DOHH2 (cell line): ENCODE results near the gene RRBP1.

Experiments
- H3F3A ChIP-seq: fragments of 200-600 bp; sonication (generic), shearing (Covaris generic); 2 replicates; pipeline ENCODE4 v1.6.0; 2016; ENCODE audit warnings: antibody characterized with exemption, mild to moderate bottlenecking; ENCODE audit not compliant: control insufficient read depth, insufficient read depth
- H3K27ac ChIP-seq: fragments of 200-600 bp; sonication (generic); 2 replicates; pipeline ENCODE4 v1.5.1; 2014; ENCODE audit warnings: low read depth, mild to moderate bottlenecking, low read length, moderate library complexity
- H3K27me3 ChIP-seq: fragments of 200-600 bp; sonication (generic); 2 replicates; pipeline ENCODE4 v1.6.1; 2014; ENCODE audit warnings: mild to moderate bottlenecking, low read length, mixed read lengths; ENCODE audit not compliant: control insufficient read depth
- H3K36me3 ChIP-seq: fragments of 200-600 bp; sonication (generic); 2 replicates; pipeline ENCODE4 v1.6.1; 2014; ENCODE audit warnings: mild to moderate bottlenecking, low read length, moderate library complexity, mixed read lengths; ENCODE audit not compliant: control insufficient read depth
- H3K4me1 ChIP-seq: fragments of 200-600 bp; sonication (generic); 2 replicates; pipeline ENCODE4 v1.6.1; 2014; ENCODE audit warnings: mild to moderate bottlenecking, low read length, mixed read lengths; ENCODE audit not compliant: control insufficient read depth
- H3K4me2 ChIP-seq: fragments of 200-600 bp; sonication (generic); 2 replicates; pipeline ENCODE4 v1.6.0; 2014; ENCODE audit warnings: mild to moderate bottlenecking, low read length, moderate library complexity
- H3K4me3 ChIP-seq: fragments of 200-600 bp; sonication (generic); 2 replicates; pipeline ENCODE4 v1.5.1; 2014; ENCODE audit warnings: mild to moderate bottlenecking, low read length, mixed read lengths
- H3K79me2 ChIP-seq: fragments of 200-600 bp; sonication (generic); 2 replicates; pipeline ENCODE4 v1.6.1; 2014; ENCODE audit warnings: mild to moderate bottlenecking, low read length, mixed read lengths; ENCODE audit not compliant: control insufficient read depth
- H3K9me2 ChIP-seq: fragments of 200-600 bp; sonication (generic); replicated peaks from 2 replicates; pipeline ENCODE4 v1.6.1; 2014; ENCODE audit warnings: mild to moderate bottlenecking, low read length, mixed read lengths; ENCODE audit not compliant: control insufficient read depth
- H3K9me3 ChIP-seq: fragments of 200-600 bp; sonication (generic); 2 replicates; pipeline ENCODE4 v1.6.1; 2014; ENCODE audit warnings: antibody characterized with exemption, low read length, mixed read lengths; ENCODE audit not compliant: control insufficient read depth, insufficient read depth
- H4K20me1 ChIP-seq: fragments of 200-600 bp; sonication (generic); 2 replicates; pipeline ENCODE4 v1.6.0; 2014; ENCODE audit warnings: low read depth, mild to moderate bottlenecking, antibody characterized with exemption, low read length, moderate library complexity; ENCODE audit not compliant: control insufficient read depth, insufficient read depth
- CTCF ChIP-seq: fragments of 200-600 bp; sonication (generic); IDR thresholded peaks from one replicate; pipeline ENCODE4 v1.5.1; 2014; ENCODE audit warnings: antibody characterized with exemption, mild to moderate bottlenecking, low read depth, low read length; ENCODE audit not compliant: poor library complexity, severe bottlenecking
- EZH2phosphoT487 ChIP-seq: fragments of 200-600 bp; sonication (generic); IDR thresholded peaks from 2 replicates; pipeline ENCODE4 v1.6.1; 2017; ENCODE audit warnings: borderline replicate concordance, mild to moderate bottlenecking, antibody characterized with exemption, low read length, moderate library complexity, mixed read lengths

Gene RRBP1

DNA sequence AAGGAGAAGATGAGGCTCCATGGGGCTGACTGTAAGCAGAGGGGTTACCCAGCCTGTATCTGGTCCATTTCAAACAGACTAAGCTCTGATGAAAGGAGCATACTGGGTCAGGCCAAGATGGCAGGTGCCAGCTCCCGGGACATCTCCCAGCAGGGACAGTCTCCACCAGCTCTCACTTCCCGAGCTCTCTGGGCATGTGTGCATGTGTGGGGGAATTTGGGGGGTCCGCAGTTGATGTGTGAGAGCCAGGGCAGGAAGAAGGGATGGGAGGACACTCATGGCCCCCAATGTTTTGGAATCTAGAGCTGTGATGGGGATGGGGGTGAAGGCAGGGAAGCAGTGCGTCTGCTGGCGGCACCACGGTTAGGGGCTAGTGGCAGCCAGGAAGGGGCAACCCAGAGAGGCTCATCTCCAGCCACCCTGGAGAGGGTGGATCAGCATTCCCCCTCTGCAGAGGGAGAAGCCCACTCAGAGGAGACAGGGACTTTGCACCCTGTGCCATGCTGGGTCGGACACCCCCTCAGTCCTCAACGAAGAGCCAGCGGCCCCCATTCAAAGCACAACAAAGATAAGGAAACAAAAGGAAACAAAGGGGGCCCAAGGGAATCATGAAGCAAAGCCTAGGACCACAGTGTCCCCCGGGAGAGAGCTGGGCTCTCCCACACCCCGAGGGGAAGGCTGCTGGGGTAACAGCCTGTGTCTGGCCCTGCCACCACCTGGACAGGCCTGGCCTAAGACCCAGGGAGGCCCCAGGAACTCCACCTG is 59.8 kb downstream of the RRBP1 start:
- Histone ChIP-seq H3K9me3 (no peaks in the 10 kb centered on the region), H3K4me2 (no peak overlapping the region), H3F3A (no peaks in the 10 kb centered on the region), H3K9me2 (no peaks in the 10 kb centered on the region), H3K79me2 (no peaks in the 10 kb centered on the region), H3K4me3 (no peak overlapping the region), H3K27ac (no peak overlapping the region), H4K20me1 (no peaks in the 10 kb centered on the region), H3K4me1 (no peaks in the 10 kb centered on the region), H3K27me3 (no peaks in the 10 kb centered on the region), H3K36me3 (peaks cover 12% of the 10 kb centered on the region; the same call in 1 of the 2 replicates)
- no peak for TF ChIP-seq CTCF
- TF ChIP-seq EZH2phosphoT487: no peak

DNA sequence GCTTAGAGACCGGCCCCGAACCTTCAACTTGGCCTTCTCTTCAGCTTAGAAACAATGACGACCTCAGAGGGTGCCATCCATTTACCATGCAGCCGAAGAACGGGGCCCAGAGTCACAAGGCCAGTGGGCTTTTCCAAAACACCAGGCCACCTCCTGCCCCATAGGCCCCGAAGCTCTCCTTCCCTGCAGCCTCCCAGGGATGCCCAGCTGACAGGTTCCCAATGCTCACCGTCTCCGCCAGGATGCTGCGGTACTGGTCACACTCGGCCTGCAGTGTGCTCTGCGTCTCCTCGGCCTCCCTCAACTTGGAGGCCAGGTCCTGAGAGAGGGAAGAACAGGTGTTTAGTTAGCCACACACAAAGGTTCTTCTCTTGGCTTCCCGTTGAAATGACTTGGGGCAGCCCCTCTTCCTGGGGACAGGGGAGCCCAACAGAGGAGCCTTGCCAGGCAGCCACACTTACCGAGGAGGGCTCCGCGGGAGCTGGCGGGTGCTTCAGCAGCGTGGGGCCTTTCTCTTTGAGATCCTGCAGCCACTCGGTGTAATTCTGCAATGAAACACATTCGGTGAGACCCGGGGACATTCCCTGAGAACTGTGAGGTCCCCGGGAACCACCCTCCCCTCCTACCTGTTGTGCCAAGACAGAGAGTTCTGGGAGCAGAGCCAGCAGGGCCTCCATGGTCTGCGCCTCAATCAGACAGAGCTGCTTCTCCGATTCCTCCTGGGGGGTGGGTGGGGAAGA is 60.6 kb downstream of the RRBP1 start:
- no peak overlapping the region for H3K4me3 ChIP-seq
- H3K4me2 ChIP-seq: no peak overlapping the region
- H3K9me2 ChIP-seq: no peaks in the 10 kb centered on the region

DNA sequence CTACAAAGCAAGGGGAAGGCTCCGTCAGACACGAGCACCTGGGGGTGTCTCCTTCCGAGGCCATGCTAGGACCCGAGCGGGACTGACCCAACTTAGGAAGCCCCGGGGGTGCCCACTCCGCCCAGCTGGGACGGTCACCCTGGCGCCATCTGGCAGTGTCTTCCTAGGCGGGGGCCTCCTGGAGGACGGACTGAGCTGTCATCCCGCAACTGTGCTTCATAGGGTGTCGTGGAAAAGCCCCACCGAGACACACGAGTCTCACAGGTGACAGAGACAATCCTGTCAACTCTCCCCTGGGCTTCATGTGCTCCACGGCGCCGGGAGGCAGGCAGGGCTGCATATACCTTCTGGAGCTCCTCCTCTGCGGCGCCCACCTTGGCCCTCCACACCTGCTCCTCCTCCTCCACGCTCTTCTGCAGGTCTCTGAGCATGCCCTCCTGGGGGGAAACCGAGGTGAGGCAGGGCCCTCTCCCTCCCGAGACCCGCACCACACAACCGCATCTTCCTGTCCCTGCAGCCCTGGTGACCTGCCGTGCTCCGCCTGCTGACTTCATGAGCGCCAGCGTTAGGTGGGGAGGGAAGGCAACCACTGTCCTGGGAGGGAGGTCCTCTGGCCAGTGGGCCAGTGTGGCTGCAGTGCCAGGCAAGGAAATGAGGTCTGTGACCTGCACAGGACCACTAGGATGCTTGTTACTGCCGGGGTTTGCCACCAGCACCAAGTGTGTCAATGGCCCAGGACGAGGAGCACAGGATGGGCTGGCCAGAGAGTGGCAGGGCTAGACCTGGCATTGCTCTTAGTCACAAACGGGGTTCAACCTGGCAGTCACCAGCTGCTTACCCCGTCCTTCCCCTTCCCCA is 61.4 kb downstream of the RRBP1 start:
- Histone ChIP-seq H3F3A (no peaks in the 10 kb centered on the region), H3K36me3 (peaks cover 12% of the 10 kb centered on the region; the same call in 1 of the 2 replicates), H3K4me2 (no peak overlapping the region), H3K9me3 (no peaks in the 10 kb centered on the region), H3K79me2 (no peaks in the 10 kb centered on the region), H3K4me3 (no peak overlapping the region), H3K4me1 (no peaks in the 10 kb centered on the region), H3K27me3 (no peaks in the 10 kb centered on the region), H3K9me2 (no peaks in the 10 kb centered on the region), H4K20me1 (no peaks in the 10 kb centered on the region), H3K27ac (no peak overlapping the region)
- no peak for TF ChIP-seq CTCF
- no peak for TF ChIP-seq EZH2phosphoT487

More for the DNA sequence above, 60.6 kb downstream of the RRBP1 start:
- Histone ChIP-seq H3K27ac (no peak overlapping the region), H3K9me3 (no peaks in the 10 kb centered on the region), H3K79me2 (no peaks in the 10 kb centered on the region), H3K36me3 (peaks cover 12% of the 10 kb centered on the region; the same call in 1 of the 2 replicates), H4K20me1 (no peaks in the 10 kb centered on the region), H3K4me1 (no peaks in the 10 kb centered on the region), H3F3A (no peaks in the 10 kb centered on the region), H3K27me3 (no peaks in the 10 kb centered on the region)
- TF ChIP-seq CTCF: no peak
- TF ChIP-seq EZH2phosphoT487: no peak
